Measurements from ENCODE around the gene ABLIM3.

Gene ABLIM3

DNA sequence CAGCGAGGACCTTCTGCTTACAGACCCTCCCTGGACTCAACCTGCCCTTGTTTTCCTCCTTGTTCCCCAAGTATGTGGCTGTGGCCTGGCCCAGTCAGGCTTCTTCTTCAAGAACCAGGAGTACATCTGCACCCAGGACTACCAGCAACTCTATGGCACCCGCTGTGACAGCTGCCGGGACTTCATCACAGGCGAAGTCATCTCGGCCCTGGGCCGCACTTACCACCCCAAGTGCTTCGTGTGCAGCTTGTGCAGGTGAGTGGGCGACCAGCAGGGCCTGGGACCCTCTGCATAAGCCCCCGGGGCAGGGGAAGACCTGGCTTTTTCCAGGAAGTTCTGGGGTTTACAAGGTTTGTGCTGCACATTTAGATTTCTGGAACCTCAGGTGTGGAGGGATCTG is 56.9 kb downstream of the ABLIM3 start:
- DNase-seq = no peak
- Histone ChIP-seq H3K79me2 (ENCODE audit: low read length) (no peaks in the 10 kb centered on the region), H3K27ac (ENCODE audit: low read length) (no peak overlapping the region), H3K4me2 (ENCODE audit: low read depth, low read length) (no peak overlapping the region), H4K20me1 (ENCODE audit: insufficient read depth, low read length) (no peaks in the 10 kb centered on the region), H3K9me2 (replicated peaks; ENCODE audit: insufficient read depth, low read length) (no peaks in the 10 kb centered on the region), H3K4me1 (ENCODE audit: low read length) (no peaks in the 10 kb centered on the region), H3K9ac (ENCODE audit: low read length) (no peak overlapping the region), H3K27me3 (replicated peaks; ENCODE audit: insufficient read depth, low read length) (no peaks in the 10 kb centered on the region), H3K9me3 (replicated peaks; ENCODE audit: insufficient read depth, low read length) (no peaks in the 10 kb centered on the region), H3K4me3 (ENCODE audit: low read length) (no peak overlapping the region), H3K36me3 (replicated peaks; ENCODE audit: insufficient read depth, low read length) (no peaks in the 10 kb centered on the region), H3F3A (ENCODE audit: insufficient read depth, low read length) (no peaks in the 10 kb centered on the region), H2AFZ (ENCODE audit: low read length) (no peak overlapping the region)
- no peak for TF ChIP-seq EZH2 (optimal IDR thresholded peaks at IDR 0.05; ENCODE audit: low read depth, low read length)
- TF ChIP-seq, protein P1, sequence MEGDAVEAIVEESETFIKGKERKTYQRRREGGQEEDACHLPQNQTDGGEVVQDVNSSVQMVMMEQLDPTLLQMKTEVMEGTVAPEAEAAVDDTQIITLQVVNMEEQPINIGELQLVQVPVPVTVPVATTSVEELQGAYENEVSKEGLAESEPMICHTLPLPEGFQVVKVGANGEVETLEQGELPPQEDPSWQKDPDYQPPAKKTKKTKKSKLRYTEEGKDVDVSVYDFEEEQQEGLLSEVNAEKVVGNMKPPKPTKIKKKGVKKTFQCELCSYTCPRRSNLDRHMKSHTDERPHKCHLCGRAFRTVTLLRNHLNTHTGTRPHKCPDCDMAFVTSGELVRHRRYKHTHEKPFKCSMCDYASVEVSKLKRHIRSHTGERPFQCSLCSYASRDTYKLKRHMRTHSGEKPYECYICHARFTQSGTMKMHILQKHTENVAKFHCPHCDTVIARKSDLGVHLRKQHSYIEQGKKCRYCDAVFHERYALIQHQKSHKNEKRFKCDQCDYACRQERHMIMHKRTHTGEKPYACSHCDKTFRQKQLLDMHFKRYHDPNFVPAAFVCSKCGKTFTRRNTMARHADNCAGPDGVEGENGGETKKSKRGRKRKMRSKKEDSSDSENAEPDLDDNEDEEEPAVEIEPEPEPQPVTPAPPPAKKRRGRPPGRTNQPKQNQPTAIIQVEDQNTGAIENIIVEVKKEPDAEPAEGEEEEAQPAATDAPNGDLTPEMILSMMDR (IDR thresholded peaks at IDR 0.05; ENCODE audit: low read length) = no peak
- TF ChIP-seq EZH2phosphoT487 (IDR thresholded peaks at IDR 0.05; ENCODE audit: low read length) = no peak

DNA sequence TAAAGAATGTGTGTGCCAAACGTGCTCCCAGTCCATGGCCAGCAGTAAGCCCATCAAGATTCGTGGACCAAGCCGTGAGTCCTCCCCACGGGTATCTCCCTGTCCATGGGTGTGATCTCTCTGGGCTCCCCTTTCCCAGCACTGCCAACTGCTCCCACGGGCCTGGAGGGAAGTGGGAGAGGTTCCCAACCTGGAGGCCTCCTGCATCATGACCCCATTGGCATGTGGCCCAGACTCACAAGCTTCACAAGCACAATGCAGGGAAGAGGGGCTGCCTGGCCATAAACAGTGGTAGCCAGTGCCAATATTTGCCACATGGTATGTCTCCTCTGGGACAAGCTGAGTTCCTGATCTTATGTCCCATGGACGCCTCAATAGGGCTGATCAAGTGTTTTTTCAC is 59.1 kb downstream of the ABLIM3 start:
- Histone ChIP-seq H2AFZ (ENCODE audit: low read length) (no peak overlapping the region), H3K27me3 (replicated peaks; ENCODE audit: insufficient read depth, low read length) (no peaks in the 10 kb centered on the region), H3F3A (ENCODE audit: insufficient read depth, low read length) (no peaks in the 10 kb centered on the region), H3K9ac (ENCODE audit: low read length) (no peak overlapping the region), H3K79me2 (ENCODE audit: low read length) (no peaks in the 10 kb centered on the region), H3K27ac (ENCODE audit: low read length) (no peak overlapping the region), H3K36me3 (replicated peaks; ENCODE audit: insufficient read depth, low read length) (no peaks in the 10 kb centered on the region), H3K4me1 (ENCODE audit: low read length) (no peaks in the 10 kb centered on the region), H3K4me2 (ENCODE audit: low read depth, low read length) (no peak overlapping the region), H3K9me2 (replicated peaks; ENCODE audit: insufficient read depth, low read length) (no peaks in the 10 kb centered on the region), H3K9me3 (replicated peaks; ENCODE audit: insufficient read depth, low read length) (no peaks in the 10 kb centered on the region), H4K20me1 (ENCODE audit: insufficient read depth, low read length) (no peaks in the 10 kb centered on the region), H3K4me3 (ENCODE audit: low read length) (no peak overlapping the region)
- TF ChIP-seq EZH2 (optimal IDR thresholded peaks at IDR 0.05; ENCODE audit: low read depth, low read length) = no peak
- no peak for TF ChIP-seq EZH2phosphoT487 (IDR thresholded peaks at IDR 0.05; ENCODE audit: low read length)
- TF ChIP-seq, protein P1 (IDR thresholded peaks at IDR 0.05; ENCODE audit: low read length) = no peak
- no peak for DNase-seq

DNA sequence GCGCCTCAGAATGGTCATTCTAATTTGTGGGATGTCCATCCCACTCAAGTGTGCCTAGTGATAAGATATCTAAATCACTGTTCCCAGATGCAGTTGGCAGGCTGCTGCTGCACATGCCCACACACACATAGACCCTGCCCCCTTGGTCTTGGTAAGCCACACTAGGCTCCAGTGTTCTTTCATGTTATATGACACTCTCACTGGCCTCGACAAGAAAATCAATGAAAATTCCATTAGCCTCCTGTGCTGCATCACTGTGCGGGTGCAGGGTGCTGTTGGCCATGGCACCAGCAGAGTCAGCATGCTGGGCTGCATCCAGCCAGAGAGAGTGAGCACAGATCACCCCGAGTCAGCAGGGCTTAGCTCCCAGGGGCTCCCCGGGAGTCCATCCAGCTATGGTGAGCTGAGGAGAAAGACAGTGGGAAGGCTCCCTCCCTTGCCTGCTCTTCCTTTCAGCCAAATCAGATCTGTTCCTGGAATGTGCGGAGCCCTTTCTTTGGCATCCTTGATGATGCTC is 59.9 kb downstream of the ABLIM3 start:
- DNase-seq = no peak
- TF ChIP-seq, protein P1 (IDR thresholded peaks at IDR 0.05; ENCODE audit: low read length) = no peak
- no peak for TF ChIP-seq EZH2 (optimal IDR thresholded peaks at IDR 0.05; ENCODE audit: low read depth, low read length)
- TF ChIP-seq EZH2phosphoT487 (IDR thresholded peaks at IDR 0.05; ENCODE audit: low read length) = no peak
- Histone ChIP-seq H3K9me2 (replicated peaks; ENCODE audit: insufficient read depth, low read length) (no peaks in the 10 kb centered on the region), H2AFZ (ENCODE audit: low read length) (no peak overlapping the region), H3K4me1 (ENCODE audit: low read length) (no peaks in the 10 kb centered on the region), H3K27me3 (replicated peaks; ENCODE audit: insufficient read depth, low read length) (no peaks in the 10 kb centered on the region), H3K36me3 (replicated peaks; ENCODE audit: insufficient read depth, low read length) (no peaks in the 10 kb centered on the region), H3K9ac (ENCODE audit: low read length) (no peak overlapping the region), H4K20me1 (ENCODE audit: insufficient read depth, low read length) (no peaks in the 10 kb centered on the region), H3K9me3 (replicated peaks; ENCODE audit: insufficient read depth, low read length) (no peaks in the 10 kb centered on the region), H3K27ac (ENCODE audit: low read length) (no peak overlapping the region), H3F3A (ENCODE audit: insufficient read depth, low read length) (no peaks in the 10 kb centered on the region), H3K4me3 (ENCODE audit: low read length) (no peak overlapping the region), H3K79me2 (ENCODE audit: low read length) (no peaks in the 10 kb centered on the region), H3K4me2 (ENCODE audit: low read depth, low read length) (no peak overlapping the region)

Data from MM.1S (cell line).